Ascending aorta (tissue), 2 donors: ENCODE measurements around the gene ANK3. TPM values are rescaled to one million over a fixed set of nuclear protein-coding genes. Genes with fewer than 3 reads are reported as not detected.

Experiments used
- DNase-seq, 2 donors: peaks; one replicate each; pipeline ENCODE4 v3.0.0-alpha.2; 2019; ENCODE audit warnings: low spot score in 2 of 2
- H3K27ac ChIP-seq, 2 donors: fragments of 200-600 bp; sonication (generic); one replicate each; pipeline ENCODE4 v1.5.1; 2016 to 2017; ENCODE audit warnings: mild to moderate bottlenecking in 1 of 2
- H3K27me3 ChIP-seq: fragments of 200-600 bp; sonication (generic); one replicate; pipeline ENCODE4 v1.5.1; 2017
- H3K36me3 ChIP-seq, 2 donors: fragments of 200-600 bp; sonication (generic); one replicate each; pipeline ENCODE4 v1.5.1; 2016
- H3K4me1 ChIP-seq, 2 donors: fragments of 200-600 bp; sonication (generic); one replicate each; pipeline ENCODE4 v1.5.1; 2016 to 2017; ENCODE audit warnings: mild to moderate bottlenecking in 1 of 2
- H3K4me3 ChIP-seq, 2 donors: fragments of 200-600 bp; sonication (generic); one replicate each; pipeline ENCODE4 v1.5.1; 2016 to 2017; ENCODE audit warnings: mild to moderate bottlenecking in 1 of 2
- H3K9me3 ChIP-seq, 2 donors: fragments of 200-600 bp; sonication (generic); one replicate each; pipeline ENCODE4 v1.5.1; 2016
- CTCF ChIP-seq, 3 experiments: fragments of 200-600 bp in 2 of 3; fragments of 450-650 bp in 1 of 3; sonication (generic) in 2 of 3; IDR thresholded peaks; one replicate each; pipeline ENCODE4 v1.5.1; 2016 to 2019; ENCODE audit warnings: antibody characterized with exemption in 3 of 3, mild to moderate bottlenecking in 1 of 3, moderate library complexity in 1 of 3
- intact Hi-C: fragments of 100-400 bp; cut with DNase I; formaldehyde crosslinking; loops from one replicate; pipeline ENCODE4 v1.15.1; 2023
- total RNA-seq: library from RNA; depleted of rRNA; stranded (reverse); fragments of >200 nt; gene quantifications from one replicate; pipeline ENCODE4 v1.1.0, GENCODE V29; 2016

ANK3 gene
- 28.3 TPM for total RNA-seq

- Histone ChIP-seq H3K4me3 (no peak within 1 kb of the TSS), H3K36me3 (no peaks in the 10 kb centered on the region), H3K4me1 (peaks cover 0 to 6% of the 10 kb centered on the region in 2 donors), H3K27me3 (no peaks in the 10 kb centered on the region), H3K9me3 (no peaks in the 10 kb centered on the region), H3K27ac (no peak within 1 kb of the TSS)
- no peak for DNase-seq
- TF ChIP-seq CTCF (IDR thresholded peaks at IDR 0.05) = no peak
- intact Hi-C loops = no loop called here
Observed at GRCh38 chr10:60389413-60390025, at the start of gene ANK3. ANK3 (minus strand) TSS chr10:60389875; CDS start chr10:60389538, 337 bp downstream.

GRCh38 chr10:60434418-60435046 is 44.9 kb upstream of the ANK3 start:
- no peaks in the 10 kb centered on the region for H3K36me3 ChIP-seq
- peak; percentile 65 to 75 (median 70) for TF ChIP-seq CTCF (IDR thresholded peaks at IDR 0.05)
- no peaks in the 10 kb centered on the region for H3K9me3 ChIP-seq
- intact Hi-C loops = loop anchor here (2.0 to 10.0 kb wide), 4 partner anchors 227 to 810 kb away; no protein-coding TSS in a partner anchor
- no peak overlapping the region for H3K4me3 ChIP-seq
- H3K27ac ChIP-seq = no peak overlapping the region
- H3K4me1 ChIP-seq = peaks cover 0 to under 1% of the 10 kb centered on the region in 2 donors
- no peaks in the 10 kb centered on the region for H3K27me3 ChIP-seq
- no peak for DNase-seq

- Histone ChIP-seq H3K9me3 (no peaks in the 10 kb centered on the region), H3K4me1 (peaks cover 0 to 8% of the 10 kb centered on the region in 2 donors), H3K27ac (peak overlapping the region; percentile 42 to 57), H3K36me3 (no peaks in the 10 kb centered on the region), H3K27me3 (no peaks in the 10 kb centered on the region), H3K4me3 (no peak overlapping the region)
- no peak for TF ChIP-seq CTCF (IDR thresholded peaks at IDR 0.05)
- DNase-seq = no peak
- intact Hi-C loops = loop anchor here (2.0 to 10.0 kb wide), 4 partner anchors 226 to 809 kb away; no protein-coding TSS in a partner anchor
Observed at GRCh38 chr10:60433684-60434083, 44.0 kb upstream of the ANK3 start.

- peaks cover 0 to 10% of the 10 kb centered on the region in 2 donors for H3K4me1 ChIP-seq
- TF ChIP-seq CTCF (IDR thresholded peaks at IDR 0.05) = no peak
- intact Hi-C loops = loop anchor here (5.0 to 10.0 kb wide), 3 partner anchors 224 to 806 kb away; no protein-coding TSS in a partner anchor
Observed at GRCh38 chr10:60430836-60431597, 41.3 kb upstream of the ANK3 start.

GRCh38 chr10:60430017-60430416 is 40.3 kb upstream of the ANK3 start:
- no peak overlapping the region for H3K4me3 ChIP-seq
- TF ChIP-seq CTCF (IDR thresholded peaks at IDR 0.05) = no peak
- peaks cover 0 to 10% of the 10 kb centered on the region in 2 donors for H3K4me1 ChIP-seq
- H3K27ac ChIP-seq = peak overlapping the region; percentile 66 to 69
- H3K27me3 ChIP-seq = no peaks in the 10 kb centered on the region
- intact Hi-C loops = loop anchor here (5.0 to 10.0 kb wide), 3 partner anchors 223 to 805 kb away; no protein-coding TSS in a partner anchor
- H3K9me3 ChIP-seq = no peaks in the 10 kb centered on the region
- DNase-seq = peak in 1 of 2 donors; percentile 71
- H3K36me3 ChIP-seq = no peaks in the 10 kb centered on the region

More at GRCh38 chr10:60430836-60431597, 41.3 kb upstream of the ANK3 start:
- H3K36me3 ChIP-seq = no peaks in the 10 kb centered on the region
- DNase-seq = no peak
- peak overlapping the region in 1 of 2 donors; percentile 66 for H3K27ac ChIP-seq
- no peaks in the 10 kb centered on the region for H3K27me3 ChIP-seq
- H3K4me3 ChIP-seq = no peak overlapping the region
- no peaks in the 10 kb centered on the region for H3K9me3 ChIP-seq
